ENCODE data around the gene PRKCA.

The PRKCA gene

DNA sequence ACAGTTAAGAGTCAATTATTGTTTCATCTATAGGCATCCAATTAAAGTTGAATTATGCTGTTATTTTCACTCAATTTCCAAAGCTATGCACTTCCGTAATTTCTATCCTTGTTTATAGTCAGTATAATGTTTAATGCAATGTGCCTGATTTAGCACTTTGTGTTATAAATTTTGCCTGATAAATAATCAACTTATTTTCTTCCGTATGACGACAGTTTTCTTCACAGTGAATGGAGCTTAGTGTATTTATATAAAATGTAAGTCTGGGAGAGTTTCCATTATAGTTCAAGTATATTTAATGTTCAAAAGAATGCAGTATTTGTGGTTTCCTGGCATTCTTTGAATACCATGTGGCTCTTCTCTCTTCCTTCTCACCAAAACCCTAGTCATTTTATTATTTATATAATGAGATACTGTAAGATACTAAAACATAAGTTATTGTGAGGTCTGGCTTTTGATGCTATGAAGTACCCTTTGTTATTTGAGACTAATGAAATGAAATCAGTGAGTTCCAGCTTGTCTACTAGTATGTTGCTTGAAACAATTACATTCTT is 240.6 kb downstream of the PRKCA start:
- DNase-seq (ENCODE audit: low read depth in 3 of 3) = no peak

GRCh38 chr17:66543526-66543925 is 241.1 kb downstream of the PRKCA start:
- no peak for DNase-seq (ENCODE audit: low read depth in 3 of 3)

DNA sequence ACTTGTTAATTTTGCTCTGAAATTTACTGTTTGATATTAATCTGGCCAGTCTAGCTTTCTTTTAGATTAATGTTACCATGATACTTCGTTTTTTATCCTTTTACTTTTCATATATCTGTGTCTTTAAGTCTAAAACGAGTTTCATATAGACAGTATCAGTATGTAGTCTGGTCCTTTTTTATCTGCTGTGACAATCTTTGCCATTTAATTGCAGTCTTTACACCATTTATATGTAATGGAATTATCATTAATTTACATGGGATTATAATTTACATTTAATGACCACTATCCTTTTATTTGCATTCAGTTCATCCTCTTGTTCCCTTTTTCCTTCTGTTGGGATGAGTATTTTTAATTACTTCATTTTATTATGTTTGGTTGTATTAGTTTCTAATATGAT is 243.5 kb downstream of the PRKCA start:
- no peak for DNase-seq (ENCODE audit: low read depth in 3 of 3)

DNA sequence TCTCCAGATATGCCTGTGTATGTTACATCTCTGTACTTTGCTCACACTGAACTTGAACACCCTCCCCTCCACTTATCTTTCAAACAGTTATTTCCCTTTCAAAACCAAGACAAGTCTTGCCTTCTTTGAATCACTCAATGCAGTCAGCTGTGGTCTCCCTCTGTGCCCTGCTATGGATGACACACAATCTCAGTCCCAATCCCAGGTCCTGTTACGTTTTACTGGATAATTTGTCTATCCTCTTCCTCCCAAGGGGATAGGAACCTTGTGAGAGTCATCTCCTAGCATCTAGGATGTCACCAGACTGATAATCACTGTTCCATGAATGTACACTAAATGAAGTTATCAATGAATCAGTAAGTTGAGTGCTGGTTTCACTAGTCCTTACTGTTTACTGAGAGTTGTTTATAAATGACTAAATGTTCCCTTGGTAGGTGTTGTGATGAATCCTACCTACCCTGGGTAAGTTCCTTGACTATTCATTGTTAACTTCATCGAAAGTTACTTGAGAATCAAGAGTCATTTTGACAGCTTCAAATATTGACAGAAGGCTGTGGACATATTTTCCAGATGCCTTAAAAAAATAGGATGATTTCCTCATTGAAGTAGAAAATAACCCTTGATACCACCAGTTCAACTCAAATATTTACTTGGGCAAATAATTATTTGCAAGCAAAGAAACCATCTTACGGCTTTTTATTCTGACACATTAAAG is 244.9 kb downstream of the PRKCA start:
- no peak for DNase-seq (ENCODE audit: low read depth in 3 of 3)

DNA sequence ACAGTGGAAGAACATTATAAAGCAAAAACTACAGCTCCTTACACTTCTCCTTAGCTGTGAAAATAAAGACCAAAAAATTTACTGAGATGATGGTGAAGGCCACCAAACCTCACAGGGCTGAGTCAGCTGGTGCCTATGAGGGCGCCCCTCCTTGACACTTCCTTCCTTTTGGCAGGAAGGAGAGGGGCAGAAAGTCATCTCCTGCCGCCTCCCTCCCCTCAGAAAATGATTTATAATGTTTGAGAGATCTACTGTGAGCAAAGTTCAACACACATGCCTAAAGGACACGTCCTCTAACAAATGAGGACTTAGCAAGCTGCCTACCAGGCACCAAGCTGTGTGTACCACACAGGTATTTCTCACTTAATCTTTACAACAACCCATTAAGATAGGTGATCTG is 245.7 kb downstream of the PRKCA start:
- peak in 1 of 3 experiments; percentile 22 for DNase-seq (ENCODE audit: low read depth in 3 of 3)

GRCh38 chr17:66548659-66549310 is 246.4 kb downstream of the PRKCA start:
- no peak for DNase-seq (ENCODE audit: low read depth in 3 of 3)

- DNase-seq (ENCODE audit: low read depth in 3 of 3) = no peak
These were observed 246.9 kb downstream of the PRKCA start for GRCh38 chr17:66549311-66549704.

- no peak for DNase-seq (ENCODE audit: low read depth in 3 of 3)
These were observed 247.4 kb downstream of the PRKCA start for GRCh38 chr17:66549731-66550207.

GRCh38 chr17:66551839-66552238 is 249.4 kb downstream of the PRKCA start:
- DNase-seq (ENCODE audit: low read depth in 3 of 3) = no peak

DNA sequence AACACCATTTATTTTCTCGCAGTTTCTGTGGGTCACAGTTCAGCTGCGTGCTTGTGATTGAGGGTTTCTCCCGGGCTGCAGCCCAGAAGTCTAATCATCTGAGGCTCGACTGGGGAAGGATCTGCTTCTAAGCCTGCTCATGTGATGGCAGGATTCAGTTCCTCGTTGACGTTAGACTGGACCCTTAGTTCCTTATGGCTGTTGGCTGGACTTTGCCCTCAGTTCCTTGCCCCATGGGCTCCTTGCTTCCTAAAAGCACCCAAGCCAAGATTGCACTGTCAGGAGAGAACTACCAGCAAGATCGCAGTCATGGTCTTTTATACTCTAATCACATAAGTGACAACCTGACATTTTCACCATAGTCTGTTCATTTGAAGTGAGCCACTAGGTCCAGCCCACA is 250.0 kb downstream of the PRKCA start:
- DNase-seq (ENCODE audit: low read depth in 3 of 3) = no peak

DNA sequence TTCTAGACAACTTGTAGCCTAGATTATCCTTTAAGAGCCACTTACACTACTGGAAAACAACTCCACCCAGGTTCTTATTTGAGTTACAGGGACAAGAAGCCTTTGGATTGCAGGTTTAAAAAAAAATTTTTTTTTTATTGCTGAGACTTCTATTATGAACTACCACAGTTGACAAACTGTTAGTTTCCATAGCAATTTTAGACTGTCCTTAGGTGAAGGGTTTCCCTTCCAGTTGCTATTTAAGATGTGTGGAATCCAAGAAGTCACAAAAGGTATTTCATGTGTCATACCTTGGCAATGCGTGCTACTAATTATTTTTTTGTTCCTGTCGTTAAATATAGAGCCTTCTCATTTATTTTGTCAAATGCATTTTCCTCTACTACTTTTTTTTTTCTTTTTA is 253.2 kb downstream of the PRKCA start:
- no peak for DNase-seq (ENCODE audit: low read depth in 3 of 3)

DNA sequence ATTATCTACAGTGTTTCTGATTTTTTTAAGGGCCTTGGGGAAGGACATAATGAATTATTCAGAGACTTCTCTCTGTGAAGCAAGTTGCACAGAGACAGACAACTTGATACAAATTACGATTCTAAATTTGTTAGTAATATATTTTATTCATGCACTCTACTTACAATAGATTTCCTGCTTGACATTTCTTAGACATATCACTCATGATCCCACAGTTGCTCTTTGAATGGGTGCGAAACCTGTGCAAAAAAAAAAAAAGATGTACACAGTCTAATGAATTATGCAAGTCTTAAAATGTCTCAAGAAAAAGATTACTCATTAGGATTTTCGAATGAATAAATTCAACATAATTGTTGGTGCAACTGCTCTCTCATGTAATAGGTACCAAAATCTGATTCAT is 254.8 kb downstream of the PRKCA start:
- DNase-seq (ENCODE audit: low read depth in 3 of 3) = no peak

- no peak for DNase-seq (ENCODE audit: low read depth in 3 of 3)
These were observed 255.5 kb downstream of the PRKCA start for GRCh38 chr17:66557886-66558285.

DNA sequence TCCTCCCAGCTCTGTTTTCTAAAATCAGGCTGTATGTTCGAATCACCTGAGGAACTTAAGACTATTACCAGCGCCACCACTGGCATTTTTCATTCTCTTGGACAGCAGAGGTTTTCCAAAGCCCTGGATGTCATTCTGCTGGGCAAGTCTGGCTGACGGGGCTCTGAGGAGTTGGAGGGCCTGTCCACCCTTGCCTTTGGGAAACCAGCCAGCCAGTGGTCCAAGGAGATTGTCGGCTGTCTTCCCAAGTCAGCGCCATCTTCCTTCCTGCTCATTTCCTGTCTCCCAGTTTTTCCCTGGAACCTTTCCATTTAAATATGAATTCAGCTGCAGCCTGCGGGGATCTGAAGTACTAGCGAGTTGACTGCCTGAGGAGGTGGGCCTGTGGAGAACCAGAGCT is 258.3 kb downstream of the PRKCA start:
- no peak for DNase-seq (ENCODE audit: low read depth in 3 of 3)

DNA sequence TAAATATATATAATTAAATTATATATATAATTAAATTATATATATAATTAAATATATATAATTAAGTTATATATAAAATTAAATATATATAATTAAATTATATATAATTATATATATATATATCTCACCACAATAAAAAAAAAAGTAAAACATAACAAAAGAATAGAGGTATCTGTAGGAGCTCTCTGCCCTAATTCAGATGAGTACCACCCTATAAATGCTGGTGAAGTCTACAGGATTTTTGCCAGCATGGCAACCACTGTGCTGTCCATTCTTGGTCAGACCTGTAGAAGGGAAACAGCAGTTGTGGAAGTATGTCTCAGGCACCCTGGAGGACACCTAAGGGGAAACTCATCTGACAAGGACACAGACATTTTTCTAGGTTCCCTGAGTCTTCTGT is 259.7 kb downstream of the PRKCA start:
- no peak for DNase-seq (ENCODE audit: low read depth in 3 of 3)

- no peak for DNase-seq (ENCODE audit: low read depth in 3 of 3)
These were observed 262.6 kb downstream of the PRKCA start for GRCh38 chr17:66564992-66565465.

GRCh38 chr17:66567234-66568170 is 265.1 kb downstream of the PRKCA start:
- peak; percentile 65 to 73 (median 68) for DNase-seq (ENCODE audit: low read depth in 3 of 3)

- DNase-seq (ENCODE audit: low read depth in 3 of 3) = no peak
These were observed 267.2 kb downstream of the PRKCA start for GRCh38 chr17:66569572-66569971.

- DNase-seq (ENCODE audit: low read depth in 3 of 3) = no peak
These were observed 268.2 kb downstream of the PRKCA start for GRCh38 chr17:66570447-66571195.

DNA sequence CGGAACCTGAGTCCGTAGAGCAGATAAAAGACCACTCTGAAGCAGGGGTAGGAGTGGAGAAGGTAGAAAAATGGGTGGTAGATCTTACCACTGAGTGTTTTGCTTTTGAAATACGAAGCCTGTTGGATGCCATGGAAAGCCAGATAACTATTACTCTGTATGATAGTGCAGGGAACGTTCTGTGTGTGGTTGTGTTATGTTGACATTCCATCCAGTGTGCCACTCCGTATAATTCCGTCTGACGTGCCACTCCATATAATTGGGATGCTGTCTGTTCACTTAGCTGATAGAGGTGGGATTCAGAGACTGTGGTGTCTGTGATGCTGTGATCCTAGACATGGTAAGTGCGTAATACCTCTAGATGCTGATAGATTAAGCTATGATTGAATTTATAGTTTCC is 269.3 kb downstream of the PRKCA start:
- DNase-seq (ENCODE audit: low read depth in 3 of 3) = no peak

DNA sequence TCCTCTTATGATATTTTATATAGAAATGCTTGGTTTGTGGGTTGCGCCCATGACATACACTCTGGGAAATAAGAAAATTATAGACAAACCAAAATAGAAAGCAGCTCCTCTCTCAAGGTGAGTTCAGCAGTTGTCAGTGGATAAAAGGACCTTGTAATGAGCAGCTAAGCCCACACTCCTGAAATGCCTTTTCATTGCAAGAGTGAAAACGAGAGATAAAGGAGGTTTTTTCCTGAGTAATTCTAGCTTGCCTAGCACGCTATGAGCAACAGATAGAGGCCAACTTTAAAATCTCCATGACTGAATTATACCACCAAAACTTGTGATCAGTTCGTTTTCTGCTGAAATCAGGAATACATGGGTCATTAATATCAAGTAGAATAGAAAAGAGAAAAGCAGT is 270.7 kb downstream of the PRKCA start:
- no peak for DNase-seq (ENCODE audit: low read depth in 3 of 3)
